DND-41 (cell line): ENCODE measurements around the gene SLC35D1.
"Not testable (repeated sequence)": the region's sequence is repeated elsewhere in the genome, so short reads cannot be mapped to it uniquely, and the experiment has no call there.

Source experiments
- EZH2 ChIP-seq: IDR thresholded peaks from 3 replicates; pipeline ENCODE4 v1.6.1; 2012; ENCODE audit warnings: borderline replicate concordance, low read depth, mild to moderate bottlenecking, moderate library complexity, low read length, inconsistent platforms; ENCODE audit not compliant: severe bottlenecking
- TF ChIP-seq, protein P1 (sequence below): IDR thresholded peaks from 2 replicates; pipeline ENCODE4 v1.5.1; 2012; ENCODE audit warnings: borderline replicate concordance, low read length, moderate library complexity, mild to moderate bottlenecking; ENCODE audit not compliant: poor library complexity, severe bottlenecking; ENCODE audit errors: extremely low read depth

GRCh38 chr1:67067655-67068054, 13.7 kb upstream of the SLC35D1 start:
- TF ChIP-seq, protein P1, sequence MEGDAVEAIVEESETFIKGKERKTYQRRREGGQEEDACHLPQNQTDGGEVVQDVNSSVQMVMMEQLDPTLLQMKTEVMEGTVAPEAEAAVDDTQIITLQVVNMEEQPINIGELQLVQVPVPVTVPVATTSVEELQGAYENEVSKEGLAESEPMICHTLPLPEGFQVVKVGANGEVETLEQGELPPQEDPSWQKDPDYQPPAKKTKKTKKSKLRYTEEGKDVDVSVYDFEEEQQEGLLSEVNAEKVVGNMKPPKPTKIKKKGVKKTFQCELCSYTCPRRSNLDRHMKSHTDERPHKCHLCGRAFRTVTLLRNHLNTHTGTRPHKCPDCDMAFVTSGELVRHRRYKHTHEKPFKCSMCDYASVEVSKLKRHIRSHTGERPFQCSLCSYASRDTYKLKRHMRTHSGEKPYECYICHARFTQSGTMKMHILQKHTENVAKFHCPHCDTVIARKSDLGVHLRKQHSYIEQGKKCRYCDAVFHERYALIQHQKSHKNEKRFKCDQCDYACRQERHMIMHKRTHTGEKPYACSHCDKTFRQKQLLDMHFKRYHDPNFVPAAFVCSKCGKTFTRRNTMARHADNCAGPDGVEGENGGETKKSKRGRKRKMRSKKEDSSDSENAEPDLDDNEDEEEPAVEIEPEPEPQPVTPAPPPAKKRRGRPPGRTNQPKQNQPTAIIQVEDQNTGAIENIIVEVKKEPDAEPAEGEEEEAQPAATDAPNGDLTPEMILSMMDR, result not testable (repeated sequence)
- TF ChIP-seq EZH2, result not testable (repeated sequence)
